Endothelial cell (in vitro differentiated cells): ENCODE data around the gene GGNBP2. TPM values are rescaled to one million over a fixed set of nuclear protein-coding genes. Genes with fewer than 3 reads are reported as not detected.

ENCODE experiments used
- DNase-seq: peaks from one replicate; pipeline ENCODE4 v3.0.0; 2021; ENCODE audit warnings: low spot score
- H3K27ac Mint-ChIP-seq: one replicate; pipeline ENCODE4 v1.8.0; 2021; ENCODE audit warnings: mixed read lengths, inconsistent platforms; ENCODE audit not compliant: unreplicated experiment
- H3K27me3 Mint-ChIP-seq: one replicate; pipeline ENCODE4 v1.8.0; 2021; ENCODE audit warnings: mild to moderate bottlenecking, moderate library complexity, mixed read lengths, inconsistent platforms; ENCODE audit not compliant: unreplicated experiment
- H3K36me3 Mint-ChIP-seq: one replicate; pipeline ENCODE4 v1.8.0; 2021; ENCODE audit warnings: mild to moderate bottlenecking, low read depth, mixed read lengths, inconsistent platforms; ENCODE audit not compliant: unreplicated experiment
- H3K4me1 Mint-ChIP-seq: one replicate; pipeline ENCODE4 v1.8.0; 2021; ENCODE audit warnings: mild to moderate bottlenecking, mixed read lengths, inconsistent platforms; ENCODE audit not compliant: unreplicated experiment
- H3K4me3 Mint-ChIP-seq: one replicate; pipeline ENCODE4 v1.8.0; 2021; ENCODE audit warnings: mild to moderate bottlenecking, mixed read lengths, inconsistent platforms; ENCODE audit not compliant: unreplicated experiment
- H3K9me3 Mint-ChIP-seq: one replicate; pipeline ENCODE4 v1.8.0; 2021; ENCODE audit warnings: mixed read lengths, inconsistent platforms; ENCODE audit not compliant: unreplicated experiment
- total RNA-seq: library from RNA; stranded (reverse); fragmentation: NEBNext Ultra II Directional; extraction: Animal tissue kit (Norgen Biotek cat#: 25700); gene quantifications from one replicate; pipeline ENCODE4 v1.2.1, GENCODE V29; 2021; ENCODE audit not compliant: unreplicated experiment
- TF ChIP-seq, protein P1 (sequence below): fragments of 200-600 bp; sonication (generic); IDR thresholded peaks from one replicate; pipeline ENCODE4 v1.5.0; 2021; ENCODE audit warnings: antibody characterized with exemption; ENCODE audit not compliant: unreplicated experiment

Gene GGNBP2
- total RNA-seq, 1 donor from 2014 or later: 84.4 TPM

DNA sequence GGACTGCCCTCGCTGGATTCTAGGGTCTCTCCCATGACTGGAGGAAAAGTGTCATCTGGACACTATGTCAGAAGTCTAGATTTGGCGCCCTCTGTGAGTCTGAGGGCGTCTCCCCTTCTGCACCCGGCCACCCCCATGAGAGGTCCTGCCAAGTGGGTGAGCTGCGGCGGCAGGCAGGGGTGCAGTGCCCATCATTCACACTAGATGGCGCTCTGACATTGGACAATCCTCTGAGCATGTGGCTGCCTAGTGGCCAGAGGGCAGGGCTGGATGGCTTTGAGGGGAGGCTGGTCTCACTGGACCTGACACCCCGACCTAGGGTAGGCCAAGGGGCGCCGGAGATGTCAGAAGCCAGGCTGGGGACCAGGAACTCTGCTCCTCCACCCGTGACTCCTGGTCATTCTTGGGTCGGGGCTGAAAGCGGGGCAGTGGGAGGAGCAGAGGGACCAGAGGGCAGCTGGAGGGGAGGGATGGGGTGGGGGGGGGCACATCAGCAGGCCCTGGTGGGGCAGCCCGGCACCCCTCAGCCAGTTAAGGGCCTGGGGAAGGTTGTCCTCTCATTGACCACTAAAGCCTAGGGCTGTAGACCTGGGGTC lies 84.6 kb downstream of the GGNBP2 start:
- Mint-ChIP-seq H3K36me3 (no peaks in the 10 kb centered on the region), H3K4me3 (no peak overlapping the region), H3K9me3 (no peaks in the 10 kb centered on the region), H3K4me1 (peaks cover 28% of the 10 kb centered on the region), H3K27ac (no peak overlapping the region), H3K27me3 (peaks cover 7% of the 10 kb centered on the region)
- TF ChIP-seq, protein P1, sequence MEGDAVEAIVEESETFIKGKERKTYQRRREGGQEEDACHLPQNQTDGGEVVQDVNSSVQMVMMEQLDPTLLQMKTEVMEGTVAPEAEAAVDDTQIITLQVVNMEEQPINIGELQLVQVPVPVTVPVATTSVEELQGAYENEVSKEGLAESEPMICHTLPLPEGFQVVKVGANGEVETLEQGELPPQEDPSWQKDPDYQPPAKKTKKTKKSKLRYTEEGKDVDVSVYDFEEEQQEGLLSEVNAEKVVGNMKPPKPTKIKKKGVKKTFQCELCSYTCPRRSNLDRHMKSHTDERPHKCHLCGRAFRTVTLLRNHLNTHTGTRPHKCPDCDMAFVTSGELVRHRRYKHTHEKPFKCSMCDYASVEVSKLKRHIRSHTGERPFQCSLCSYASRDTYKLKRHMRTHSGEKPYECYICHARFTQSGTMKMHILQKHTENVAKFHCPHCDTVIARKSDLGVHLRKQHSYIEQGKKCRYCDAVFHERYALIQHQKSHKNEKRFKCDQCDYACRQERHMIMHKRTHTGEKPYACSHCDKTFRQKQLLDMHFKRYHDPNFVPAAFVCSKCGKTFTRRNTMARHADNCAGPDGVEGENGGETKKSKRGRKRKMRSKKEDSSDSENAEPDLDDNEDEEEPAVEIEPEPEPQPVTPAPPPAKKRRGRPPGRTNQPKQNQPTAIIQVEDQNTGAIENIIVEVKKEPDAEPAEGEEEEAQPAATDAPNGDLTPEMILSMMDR: peak; percentile 99
- DNase-seq: peak; percentile 93

DNA sequence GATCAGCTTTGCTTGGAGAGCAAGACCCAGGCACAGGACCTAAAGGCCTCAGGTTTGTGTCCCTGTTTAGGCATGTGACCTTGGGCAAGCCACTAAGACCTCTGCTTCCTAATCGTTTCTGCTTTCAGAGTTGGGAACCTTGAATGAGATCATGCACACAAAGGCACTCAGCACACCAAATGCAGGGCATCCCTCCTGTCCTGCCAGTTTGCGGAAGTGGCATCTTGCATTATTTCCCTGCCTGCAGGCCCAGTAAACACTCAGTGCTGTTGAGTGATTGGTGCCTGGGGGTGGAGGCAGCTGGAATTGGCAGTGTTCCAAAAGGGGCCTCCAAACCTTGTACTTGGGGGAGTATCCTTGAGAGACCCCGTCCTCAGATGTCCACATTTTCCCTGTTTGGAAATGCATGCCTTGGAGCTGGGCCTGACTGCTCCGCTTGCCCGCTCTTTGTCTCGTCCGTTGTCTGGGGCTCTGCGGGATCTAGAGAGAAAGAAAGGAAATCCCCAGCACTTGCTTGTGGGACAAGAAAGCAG lies 85.3 kb downstream of the GGNBP2 start:
- Mint-ChIP-seq H3K27me3 (peaks cover 7% of the 10 kb centered on the region), H3K9me3 (no peaks in the 10 kb centered on the region), H3K36me3 (no peaks in the 10 kb centered on the region), H3K27ac (no peak overlapping the region), H3K4me3 (no peak overlapping the region), H3K4me1 (peaks cover 29% of the 10 kb centered on the region)
- TF ChIP-seq, protein P1: no peak
- DNase-seq: no peak

DNA sequence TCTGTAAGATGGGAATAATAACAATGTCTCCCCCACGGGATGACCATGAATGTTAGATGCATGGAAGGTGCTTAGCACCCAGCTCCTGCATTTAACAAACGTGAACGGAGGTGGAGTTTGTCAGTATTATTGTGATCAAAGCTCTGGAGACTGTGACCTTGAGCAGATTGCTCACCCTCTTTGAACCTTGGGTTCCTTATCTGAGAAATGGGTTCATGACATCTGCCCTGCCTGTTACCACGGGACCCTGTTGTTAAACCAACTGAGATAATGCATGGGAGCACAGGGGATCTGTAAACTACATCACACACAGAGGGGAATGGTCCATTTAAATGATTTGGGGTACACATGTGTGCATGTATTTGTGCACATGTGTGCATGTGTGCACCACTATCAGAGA lies 86.3 kb downstream of the GGNBP2 start:
- H3K27ac Mint-ChIP-seq: no peak overlapping the region
- no peak for DNase-seq
- H3K4me3 Mint-ChIP-seq: no peak overlapping the region
- peaks cover 9% of the 10 kb centered on the region for H3K27me3 Mint-ChIP-seq
- TF ChIP-seq, protein P1: no peak
- no peaks in the 10 kb centered on the region for H3K36me3 Mint-ChIP-seq
- no peaks in the 10 kb centered on the region for H3K9me3 Mint-ChIP-seq
- H3K4me1 Mint-ChIP-seq: peaks cover 34% of the 10 kb centered on the region

DNA sequence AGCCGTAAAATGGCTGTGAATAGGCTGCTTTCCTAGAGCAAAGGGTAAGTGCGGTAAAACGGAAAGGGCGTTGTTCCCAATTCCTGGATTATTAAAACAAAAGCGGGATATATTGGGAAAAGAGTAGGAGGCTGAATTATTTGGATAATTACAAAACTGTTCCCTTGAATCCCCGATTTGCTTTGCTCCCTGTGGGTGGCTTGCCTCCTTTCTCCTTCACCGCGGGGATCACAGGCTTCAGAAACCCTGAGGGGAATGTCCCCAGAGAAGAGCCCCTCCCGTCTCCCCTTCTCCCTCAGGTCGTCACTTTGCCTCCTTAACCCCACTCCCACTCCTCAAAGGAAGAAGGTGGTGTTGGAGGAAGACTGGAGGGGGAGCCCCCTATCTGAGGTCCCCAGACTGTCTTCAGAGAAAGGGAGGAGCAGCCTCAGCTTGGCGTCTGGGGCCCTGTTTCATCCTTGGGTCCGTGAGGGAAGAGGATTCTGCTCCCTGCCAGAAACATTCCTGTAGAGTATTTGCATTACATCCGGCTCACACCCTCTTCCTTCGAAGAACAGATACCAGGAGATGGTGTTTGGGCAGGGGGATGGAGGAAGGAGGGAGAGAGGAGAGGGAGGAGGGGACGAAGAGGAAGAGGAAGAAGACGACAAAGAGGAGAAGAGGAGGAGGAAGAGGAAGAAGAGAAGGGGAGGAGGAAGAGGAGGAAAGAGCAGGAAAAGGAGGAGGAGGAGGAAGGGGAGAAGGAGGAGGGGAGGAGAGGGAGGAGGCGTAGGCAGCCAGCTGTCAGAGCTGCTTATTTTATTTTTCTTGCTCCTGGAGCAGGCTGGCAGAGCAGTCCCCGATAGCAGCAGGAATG lies 88.4 kb downstream of the GGNBP2 start:
- Mint-ChIP-seq H3K36me3 (no peaks in the 10 kb centered on the region), H3K4me3 (no peak overlapping the region), H3K4me1 (peaks cover 34% of the 10 kb centered on the region), H3K27ac (peak overlapping the region; percentile 44), H3K27me3 (peaks cover 11% of the 10 kb centered on the region), H3K9me3 (no peaks in the 10 kb centered on the region)
- TF ChIP-seq, protein P1: no peak
- DNase-seq: no peak

Other genes with a start within 250 kb of the GGNBP2 start
- gene TBC1D3G, start 221.0 kb upstream of the GGNBP2 start, total RNA-seq: not detected
- gene TBC1D3H, start 156.5 kb upstream of the GGNBP2 start, total RNA-seq: not detected
- 46.9 TPM for gene ZNHIT3, start 58.2 kb upstream of the GGNBP2 start, total RNA-seq
- gene MYO19, start 10.1 kb upstream of the GGNBP2 start, total RNA-seq: 60.3 TPM
- gene PIGW, start 9.9 kb upstream of the GGNBP2 start, total RNA-seq: 5.4 TPM
- 3.9 TPM for gene DHRS11, start 47.0 kb downstream of the GGNBP2 start, total RNA-seq
- 1.7 TPM for gene MRM1, start 56.7 kb downstream of the GGNBP2 start, total RNA-seq